Measurements from ENCODE around the gene BANK1.

GRCh38 chr4:101794806-101795205, 4.3 kb downstream of the BANK1 start:
- TF ChIP-seq, protein P1, sequence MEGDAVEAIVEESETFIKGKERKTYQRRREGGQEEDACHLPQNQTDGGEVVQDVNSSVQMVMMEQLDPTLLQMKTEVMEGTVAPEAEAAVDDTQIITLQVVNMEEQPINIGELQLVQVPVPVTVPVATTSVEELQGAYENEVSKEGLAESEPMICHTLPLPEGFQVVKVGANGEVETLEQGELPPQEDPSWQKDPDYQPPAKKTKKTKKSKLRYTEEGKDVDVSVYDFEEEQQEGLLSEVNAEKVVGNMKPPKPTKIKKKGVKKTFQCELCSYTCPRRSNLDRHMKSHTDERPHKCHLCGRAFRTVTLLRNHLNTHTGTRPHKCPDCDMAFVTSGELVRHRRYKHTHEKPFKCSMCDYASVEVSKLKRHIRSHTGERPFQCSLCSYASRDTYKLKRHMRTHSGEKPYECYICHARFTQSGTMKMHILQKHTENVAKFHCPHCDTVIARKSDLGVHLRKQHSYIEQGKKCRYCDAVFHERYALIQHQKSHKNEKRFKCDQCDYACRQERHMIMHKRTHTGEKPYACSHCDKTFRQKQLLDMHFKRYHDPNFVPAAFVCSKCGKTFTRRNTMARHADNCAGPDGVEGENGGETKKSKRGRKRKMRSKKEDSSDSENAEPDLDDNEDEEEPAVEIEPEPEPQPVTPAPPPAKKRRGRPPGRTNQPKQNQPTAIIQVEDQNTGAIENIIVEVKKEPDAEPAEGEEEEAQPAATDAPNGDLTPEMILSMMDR (IDR thresholded peaks at IDR 0.05; ENCODE audit: borderline replicate concordance, extremely low read depth, low read length, poor library complexity, severe bottlenecking), result no peak
- no peak for TF ChIP-seq EZH2 (IDR thresholded peaks at IDR 0.05; ENCODE audit: borderline replicate concordance, low read depth, low read length, severe bottlenecking)
